ENCODE data around the gene ANKS6.

GRCh38 chr9:98790842-98791607 lies 5.3 kb downstream of the ANKS6 start:
- TF ChIP-seq EP300 (IDR thresholded peaks at IDR 0.05) (no peak), CTCF (IDR thresholded peaks at IDR 0.05) (peak; percentile 95 to 99 (median 97))

Measured in upper lobe of left lung (tissue), 4 donors.